SK-N-SH (cell line): ENCODE data around the gene SBF2. TPM values are rescaled to one million over a fixed set of nuclear protein-coding genes. Genes with fewer than 3 reads are reported as not detected.
"Not testable (repeated sequence)": the region's sequence is repeated elsewhere in the genome, so short reads cannot be mapped to it uniquely, and the experiment has no call there.

Experiments used
- CTCF ChIA-PET: fragments of 300-600, 350-600 bp; formaldehyde crosslinking; extraction: SDS; loops from one replicate; lab custom pipeline; 2021; lab: Yijun Ruan, JAX
- POLR2A ChIA-PET: fragments of 350-600 bp; sonication (Branson Sonifier 250); formaldehyde crosslinking; extraction: SDS; loops from one replicate; lab custom pipeline; 2020; ENCODE audit warnings: antibody characterized with exemption, inconsistent platforms; lab: Yijun Ruan, JAX
- DNase-seq: peaks from one replicate; pipeline ENCODE4 v3.0.0; 2012
- H2AFZ ChIP-seq: fragments of 200-600 bp; sonication (generic); 2 replicates; pipeline ENCODE4 v1.8.1; 2016; ENCODE audit warnings: antibody characterized with exemption, mild to moderate bottlenecking, low read depth
- H3F3A ChIP-seq: fragments of 200-600 bp; sonication (generic); replicated peaks from 2 replicates; pipeline ENCODE3; 2016; ENCODE audit warnings: antibody characterized with exemption, mild to moderate bottlenecking; ENCODE audit not compliant: insufficient read depth
- H3K27ac ChIP-seq, 2 experiments: fragments of 200-500 bp in 1 of 2; fragments of 200-600 bp in 1 of 2; sonication (Bioruptor generic) in 1 of 2; sonication (generic), shearing (Covaris generic) in 1 of 2; 2 replicates each; pipeline versions ENCODE4 v1.5.1 to v1.6.1; 2014 to 2016; ENCODE audit warnings: low read depth in 2 of 2, inconsistent platforms in 1 of 2, low read length in 1 of 2, mild to moderate bottlenecking in 1 of 2, mixed read lengths in 1 of 2
- H3K27me3 ChIP-seq: fragments of 200-600 bp; sonication (generic), shearing (Covaris generic); 2 replicates; pipeline ENCODE4 v1.6.1; 2016; ENCODE audit warnings: mixed run types; ENCODE audit not compliant: insufficient read depth
- H3K36me3 ChIP-seq, 2 experiments: fragments of 200-500 bp in 1 of 2; fragments of 200-600 bp in 1 of 2; sonication (Bioruptor generic) in 1 of 2; sonication (generic) in 1 of 2; replicated peaks in 1 of 2; 2 replicates each; pipeline versions ENCODE3 to v1.5.1; 2014 to 2016; ENCODE audit warnings: low read length in 1 of 2, mild to moderate bottlenecking in 1 of 2; ENCODE audit not compliant: insufficient read depth in 2 of 2, control insufficient read depth in 1 of 2
- H3K4me1 ChIP-seq, 2 experiments: fragments of 200-500 bp in 1 of 2; fragments of 200-600 bp in 1 of 2; sonication (Bioruptor generic) in 1 of 2; sonication (generic), shearing (Covaris generic) in 1 of 2; 2 replicates each; pipeline versions ENCODE4 v1.5.1 to v1.6.1; 2014 to 2016; ENCODE audit warnings: low read depth in 1 of 2, low read length in 1 of 2, mixed run types in 1 of 2; ENCODE audit not compliant: insufficient read depth in 2 of 2, control insufficient read depth in 1 of 2
- H3K4me2 ChIP-seq: fragments of 200-600 bp; sonication (generic), shearing (Covaris generic); 2 replicates; pipeline ENCODE4 v1.6.1; 2017; ENCODE audit warnings: mixed run types
- H3K4me3 ChIP-seq, 2 experiments: fragments of 200-500 bp in 1 of 2; fragments of 200-600 bp in 1 of 2; sonication (Bioruptor generic) in 1 of 2; sonication (generic), shearing (Covaris generic) in 1 of 2; 2 replicates each; pipeline versions ENCODE4 v1.5.1 to v1.8.1; 2014 to 2016; ENCODE audit warnings: low read depth in 2 of 2, inconsistent platforms in 1 of 2, low read length in 1 of 2, mild to moderate bottlenecking in 1 of 2, mixed read lengths in 1 of 2, moderate library complexity in 1 of 2
- H3K79me2 ChIP-seq: fragments of 200-600 bp; sonication (generic); 2 replicates; pipeline ENCODE4 v1.8.1; 2017; ENCODE audit warnings: mild to moderate bottlenecking; ENCODE audit not compliant: insufficient read depth
- H3K9ac ChIP-seq: fragments of 200-600 bp; sonication (generic); 2 replicates; pipeline ENCODE4 v1.6.1; 2017; ENCODE audit warnings: mixed run types
- H3K9me2 ChIP-seq: fragments of 200-600 bp; sonication (generic); 2 replicates; pipeline ENCODE4 v1.6.1; 2017; ENCODE audit warnings: mixed run types
- H3K9me3 ChIP-seq: fragments of 200-600 bp; sonication (generic); 2 replicates; pipeline ENCODE4 v1.6.1; 2017; ENCODE audit warnings: mixed run types, mild to moderate bottlenecking, moderate library complexity
- H4K20me1 ChIP-seq: fragments of 200-600 bp; sonication (generic); 2 replicates; pipeline ENCODE4 v1.6.1; 2017; ENCODE audit warnings: mild to moderate bottlenecking, mixed run types; ENCODE audit not compliant: insufficient read depth
- CTCF ChIP-seq: fragments of 200-600 bp; sonication (generic); IDR thresholded peaks from 2 replicates; pipeline ENCODE4 v1.6.1; 2017; ENCODE audit warnings: antibody characterized with exemption, mild to moderate bottlenecking, moderate library complexity
- EZH2phosphoT487 ChIP-seq: fragments of 200-600 bp; sonication (generic); IDR thresholded peaks from 2 replicates; pipeline ENCODE4 v1.6.1; 2017; ENCODE audit warnings: low read depth, mixed run types, mild to moderate bottlenecking, antibody characterized with exemption, moderate library complexity, borderline replicate concordance
- FOSL2 ChIP-seq: IDR thresholded peaks from 2 replicates; pipeline ENCODE4 v1.4.0; 2012; ENCODE audit warnings: low read depth, mild to moderate bottlenecking, moderate library complexity, borderline replicate concordance
- GABPA ChIP-seq: IDR thresholded peaks from 2 replicates; pipeline ENCODE4 v1.4.0; 2012; ENCODE audit warnings: low read depth, mild to moderate bottlenecking
- IRF3 ChIP-seq: fragments of 150-350 bp; IDR thresholded peaks from 2 replicates; pipeline ENCODE4 v1.6.1; 2016; ENCODE audit warnings: mild to moderate bottlenecking, low read depth, low read length
- MAX ChIP-seq: IDR thresholded peaks from 2 replicates; pipeline ENCODE4 v1.4.0; 2012; ENCODE audit warnings: low read depth
- MEF2A ChIP-seq: IDR thresholded peaks from 2 replicates; pipeline ENCODE4 v1.4.0; 2012; ENCODE audit warnings: low read depth, borderline replicate concordance
- NFIC ChIP-seq: IDR thresholded peaks from 2 replicates; pipeline ENCODE4 v1.4.0; 2012; ENCODE audit warnings: borderline replicate concordance
- REST ChIP-seq: IDR thresholded peaks from 2 replicates; pipeline ENCODE4 v1.6.1; 2012; ENCODE audit warnings: mild to moderate bottlenecking, low read depth, low read length, moderate library complexity
- RXRA ChIP-seq: IDR thresholded peaks from 2 replicates; pipeline ENCODE4 v1.4.0; 2012; ENCODE audit warnings: low read depth, mild to moderate bottlenecking, borderline replicate concordance
- SIN3A ChIP-seq: IDR thresholded peaks from 2 replicates; pipeline ENCODE4 v1.6.1; 2012; ENCODE audit warnings: low read depth, mild to moderate bottlenecking, low read length, moderate library complexity, borderline replicate concordance
- TAF1 ChIP-seq: IDR thresholded peaks from 2 replicates; pipeline ENCODE4 v1.6.1; 2012; ENCODE audit warnings: low read depth, mild to moderate bottlenecking, low read length, moderate library complexity, borderline replicate concordance
- USF2 ChIP-seq: fragments of 150-350 bp; IDR thresholded peaks from 2 replicates; pipeline ENCODE4 v1.6.1; 2017; ENCODE audit warnings: antibody characterized with exemption, low read length, low read depth, borderline replicate concordance
- YY1 ChIP-seq: IDR thresholded peaks from 2 replicates; pipeline ENCODE4 v1.4.0; 2012; ENCODE audit warnings: low read depth, mild to moderate bottlenecking
- WGBS: methylation state at CpG from one replicate; pipeline ENCODE4 v1.1.6; 2017; ENCODE audit warnings: low lambda C conversion rate; 5-methylcytosine and 5-hydroxymethylcytosine counted together
- polyA plus RNA-seq, 3 experiments: library from polyadenylated mRNA; depleted of rRNA; stranded (reverse); fragments of >200 nt; gene quantifications; 2 replicates each; pipeline ENCODE4 v1.2.3, GENCODE V29; 2012
- TF ChIP-seq, protein P1 (sequence below): IDR thresholded peaks from 2 replicates; pipeline ENCODE4; 2012

SBF2 gene
- polyA plus RNA-seq, 1 of the 3 experiments (the other 2 are of a cell fraction) = 23.0 TPM

GRCh38 chr11:9747229-9747628 is 546.8 kb downstream of the SBF2 start (continued):
- no peak for TF ChIP-seq CTCF
- TF ChIP-seq, protein P1, sequence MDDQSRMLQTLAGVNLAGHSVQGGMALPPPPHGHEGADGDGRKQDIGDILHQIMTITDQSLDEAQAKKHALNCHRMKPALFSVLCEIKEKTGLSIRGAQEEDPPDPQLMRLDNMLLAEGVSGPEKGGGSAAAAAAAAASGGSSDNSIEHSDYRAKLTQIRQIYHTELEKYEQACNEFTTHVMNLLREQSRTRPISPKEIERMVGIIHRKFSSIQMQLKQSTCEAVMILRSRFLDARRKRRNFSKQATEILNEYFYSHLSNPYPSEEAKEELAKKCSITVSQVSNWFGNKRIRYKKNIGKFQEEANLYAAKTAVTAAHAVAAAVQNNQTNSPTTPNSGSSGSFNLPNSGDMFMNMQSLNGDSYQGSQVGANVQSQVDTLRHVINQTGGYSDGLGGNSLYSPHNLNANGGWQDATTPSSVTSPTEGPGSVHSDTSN = no peak

GRCh38 chr11:9745411-9746211 is 548.4 kb downstream of the SBF2 start:
- no peak for DNase-seq
- H2AFZ ChIP-seq = no peak overlapping the region
- H3K27ac ChIP-seq = no peak overlapping the region
- no peaks in the 10 kb centered on the region for H3K27me3 ChIP-seq
- no peak overlapping the region for H3K4me2 ChIP-seq
- peaks cover 16 to 46% of the 10 kb centered on the region in 2 experiments for H3K36me3 ChIP-seq
- no peaks in the 10 kb centered on the region; the same call in 1 of the 2 replicates for H3K79me2 ChIP-seq
- TF ChIP-seq EZH2phosphoT487 = no peak
- TF ChIP-seq RXRA = no peak
- TF ChIP-seq IRF3 = no peak
- no peak for TF ChIP-seq YY1
- no peak for TF ChIP-seq MEF2A
- TF ChIP-seq USF2 = no peak
- TF ChIP-seq FOSL2 = no peak
- TF ChIP-seq GABPA = no peak
- TF ChIP-seq NFIC = no peak
- TF ChIP-seq MAX = no peak
- no peak for TF ChIP-seq TAF1
- TF ChIP-seq SIN3A = no peak
- no peak for TF ChIP-seq REST
- peaks cover 0 to 2% of the 10 kb centered on the region in 2 experiments; a peak in 1 of 4 replicates for H3K4me1 ChIP-seq
- ChIA-PET CTCF (interaction anchor here (0.8 to 3.4 kb wide), 4 partner anchors 13 to 709 kb away, joined by 3 to 16 read pairs (median 4); no protein-coding TSS in a partner anchor), POLR2A (no interaction called here)
- no peaks in the 10 kb centered on the region for H3K9me3 ChIP-seq
- no peak overlapping the region for H3K9ac ChIP-seq
- H3F3A ChIP-seq = peaks cover 3% of the 10 kb centered on the region
- H4K20me1 ChIP-seq = no peaks in the 10 kb centered on the region
- no peak overlapping the region for H3K4me3 ChIP-seq
- no peaks in the 10 kb centered on the region for H3K9me2 ChIP-seq
- 98% methylated on average over 3 of the region's 7 CpGs for WGBS

GRCh38 chr11:9743512-9743911 is 550.5 kb downstream of the SBF2 start:
- WGBS = 89% methylated on average over 3 of the region's 3 CpGs
- H3K9me2 ChIP-seq, H3K9me3 ChIP-seq, H3K4me1 ChIP-seq, H3K9ac ChIP-seq, H3K27ac ChIP-seq, H3K27me3 ChIP-seq, H4K20me1 ChIP-seq, H2AFZ ChIP-seq, H3K79me2 ChIP-seq, H3F3A ChIP-seq, POLR2A ChIA-PET, H3K4me3 ChIP-seq, DNase-seq, H3K4me2 ChIP-seq: not testable (repeated sequence)
- CTCF ChIA-PET = interaction anchor here (1.2 kb wide), 1 partner anchor 15 kb away, joined by 3 read pairs; no protein-coding TSS in a partner anchor
- peaks cover 24 to 45% of the 10 kb centered on the region in 2 experiments for H3K36me3 ChIP-seq
